ENCODE results near the gene BHLHE41.

Gene BHLHE41

DNA sequence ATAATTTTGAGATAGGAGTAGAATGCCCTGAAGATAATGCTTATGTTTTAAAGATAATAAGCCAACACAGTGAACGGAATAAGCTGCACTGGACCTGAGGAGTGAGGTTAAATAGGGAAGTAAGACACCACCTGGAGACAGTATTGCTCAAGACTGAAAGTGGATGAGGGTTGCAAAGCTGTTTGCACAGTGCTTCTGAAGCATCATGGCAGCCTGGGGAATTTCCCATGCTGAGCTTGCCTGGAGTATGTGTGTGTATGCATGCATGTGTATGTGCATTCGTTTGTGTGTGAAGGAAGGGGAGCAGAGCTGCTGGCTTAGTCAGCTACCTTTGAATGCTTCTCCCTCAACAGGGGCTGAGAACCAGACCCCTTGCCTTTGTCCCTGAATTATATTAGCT is 35.8 kb downstream of the BHLHE41 start:
- no peaks in the 10 kb centered on the region for H3K4me1 ChIP-seq (ENCODE audit: insufficient read depth, low read length, poor library complexity, severe bottlenecking)
- 0 out of 2 replicates have a peak overlapping the region, but pooled peaks have one; percentile 45 for H2AFZ ChIP-seq (ENCODE audit: low read length)
- H3K27me3 ChIP-seq (ENCODE audit: insufficient read depth, low read length, poor library complexity, severe bottlenecking): no peaks in the 10 kb centered on the region
- H3K36me3 ChIP-seq (ENCODE audit: insufficient read depth, low read length): no peaks in the 10 kb centered on the region
- no peak overlapping the region for H3K9ac ChIP-seq (ENCODE audit: low read depth, low read length, poor library complexity, severe bottlenecking)
- H4K20me1 ChIP-seq (ENCODE audit: insufficient read depth, low read length, poor library complexity, severe bottlenecking): no peaks in the 10 kb centered on the region
- no peaks in the 10 kb centered on the region for H3F3A ChIP-seq (ENCODE audit: low read depth)
- TF ChIP-seq EZH2phosphoT487 (IDR thresholded peaks at IDR 0.05; ENCODE audit: borderline replicate concordance): no peak
- TF ChIP-seq, protein P1, sequence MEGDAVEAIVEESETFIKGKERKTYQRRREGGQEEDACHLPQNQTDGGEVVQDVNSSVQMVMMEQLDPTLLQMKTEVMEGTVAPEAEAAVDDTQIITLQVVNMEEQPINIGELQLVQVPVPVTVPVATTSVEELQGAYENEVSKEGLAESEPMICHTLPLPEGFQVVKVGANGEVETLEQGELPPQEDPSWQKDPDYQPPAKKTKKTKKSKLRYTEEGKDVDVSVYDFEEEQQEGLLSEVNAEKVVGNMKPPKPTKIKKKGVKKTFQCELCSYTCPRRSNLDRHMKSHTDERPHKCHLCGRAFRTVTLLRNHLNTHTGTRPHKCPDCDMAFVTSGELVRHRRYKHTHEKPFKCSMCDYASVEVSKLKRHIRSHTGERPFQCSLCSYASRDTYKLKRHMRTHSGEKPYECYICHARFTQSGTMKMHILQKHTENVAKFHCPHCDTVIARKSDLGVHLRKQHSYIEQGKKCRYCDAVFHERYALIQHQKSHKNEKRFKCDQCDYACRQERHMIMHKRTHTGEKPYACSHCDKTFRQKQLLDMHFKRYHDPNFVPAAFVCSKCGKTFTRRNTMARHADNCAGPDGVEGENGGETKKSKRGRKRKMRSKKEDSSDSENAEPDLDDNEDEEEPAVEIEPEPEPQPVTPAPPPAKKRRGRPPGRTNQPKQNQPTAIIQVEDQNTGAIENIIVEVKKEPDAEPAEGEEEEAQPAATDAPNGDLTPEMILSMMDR (conservative IDR thresholded peaks at IDR 0.05; ENCODE audit: low read length): no peak
- no peak overlapping the region for H3K4me3 ChIP-seq (ENCODE audit: low read length, poor library complexity, severe bottlenecking)
- no peak overlapping the region for H3K4me2 ChIP-seq (ENCODE audit: low read depth, low read length, poor library complexity, severe bottlenecking)
- no peaks in the 10 kb centered on the region for H3K79me2 ChIP-seq (ENCODE audit: insufficient read depth, low read length)
- no peaks in the 10 kb centered on the region for H3K9me2 ChIP-seq (replicated peaks; ENCODE audit: low read depth, low read length)
- no peaks in the 10 kb centered on the region for H3K9me3 ChIP-seq (ENCODE audit: insufficient read depth, low read depth, low read length)

GRCh38 chr12:26086936-26087335 is 37.9 kb downstream of the BHLHE41 start:
- H4K20me1 ChIP-seq (ENCODE audit: insufficient read depth, low read length, poor library complexity, severe bottlenecking): no peaks in the 10 kb centered on the region
- H3K4me1 ChIP-seq (ENCODE audit: insufficient read depth, low read length, poor library complexity, severe bottlenecking): no peaks in the 10 kb centered on the region
- no peak overlapping the region for H3K9ac ChIP-seq (ENCODE audit: low read depth, low read length, poor library complexity, severe bottlenecking)
- TF ChIP-seq, protein P1 (conservative IDR thresholded peaks at IDR 0.05; ENCODE audit: low read length): no peak
- TF ChIP-seq EZH2phosphoT487 (IDR thresholded peaks at IDR 0.05; ENCODE audit: borderline replicate concordance): no peak
- no peaks in the 10 kb centered on the region for H3F3A ChIP-seq (ENCODE audit: low read depth)
- no peaks in the 10 kb centered on the region for H3K79me2 ChIP-seq (ENCODE audit: insufficient read depth, low read length)
- H3K9me2 ChIP-seq (replicated peaks; ENCODE audit: low read depth, low read length): no peaks in the 10 kb centered on the region
- H3K36me3 ChIP-seq (ENCODE audit: insufficient read depth, low read length): no peaks in the 10 kb centered on the region
- no peaks in the 10 kb centered on the region; the same call in 1 of the 2 replicates for H3K9me3 ChIP-seq (ENCODE audit: insufficient read depth, low read depth, low read length)
- no peak overlapping the region for H2AFZ ChIP-seq (ENCODE audit: low read length)
- no peak overlapping the region for H3K4me2 ChIP-seq (ENCODE audit: low read depth, low read length, poor library complexity, severe bottlenecking)
- no peak overlapping the region for H3K4me3 ChIP-seq (ENCODE audit: low read length, poor library complexity, severe bottlenecking)
- H3K27me3 ChIP-seq (ENCODE audit: insufficient read depth, low read length, poor library complexity, severe bottlenecking): no peaks in the 10 kb centered on the region

DNA sequence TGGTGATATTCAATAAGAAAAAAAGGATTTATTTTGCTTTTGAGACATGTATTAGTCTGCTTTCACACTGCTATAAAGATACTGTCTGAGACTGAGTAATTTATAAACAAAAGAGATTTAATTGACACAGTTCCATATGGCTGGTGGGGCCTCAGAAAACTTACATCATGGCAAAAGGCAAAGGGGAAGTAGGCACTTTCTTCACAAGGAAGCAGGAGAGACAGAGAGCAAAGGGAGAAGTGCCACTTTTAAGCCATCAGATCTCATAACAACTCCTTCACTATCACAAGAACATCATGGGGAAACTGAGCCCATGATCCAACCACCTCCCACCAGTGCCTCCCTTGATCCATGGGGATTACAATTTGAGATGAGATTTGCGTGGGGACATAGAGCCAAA is 43.9 kb downstream of the BHLHE41 start:
- no peaks in the 10 kb centered on the region for H3K4me1 ChIP-seq (ENCODE audit: insufficient read depth, low read length, poor library complexity, severe bottlenecking)
- H3F3A ChIP-seq (ENCODE audit: low read depth): no peaks in the 10 kb centered on the region
- H3K79me2 ChIP-seq (ENCODE audit: insufficient read depth, low read length): no peaks in the 10 kb centered on the region
- no peaks in the 10 kb centered on the region for H4K20me1 ChIP-seq (ENCODE audit: insufficient read depth, low read length, poor library complexity, severe bottlenecking)
- no peak overlapping the region for H3K4me3 ChIP-seq (ENCODE audit: low read length, poor library complexity, severe bottlenecking)
- no peak overlapping the region for H2AFZ ChIP-seq (ENCODE audit: low read length)
- TF ChIP-seq, protein P1 (conservative IDR thresholded peaks at IDR 0.05; ENCODE audit: low read length): no peak
- TF ChIP-seq EZH2phosphoT487 (IDR thresholded peaks at IDR 0.05; ENCODE audit: borderline replicate concordance): no peak
- H3K9me3 ChIP-seq (ENCODE audit: insufficient read depth, low read depth, low read length): no peaks in the 10 kb centered on the region; the same call in 1 of the 2 replicates
- H3K36me3 ChIP-seq (ENCODE audit: insufficient read depth, low read length): no peaks in the 10 kb centered on the region
- no peak overlapping the region for H3K9ac ChIP-seq (ENCODE audit: low read depth, low read length, poor library complexity, severe bottlenecking)
- H3K4me2 ChIP-seq (ENCODE audit: low read depth, low read length, poor library complexity, severe bottlenecking): no peak overlapping the region
- H3K9me2 ChIP-seq (replicated peaks; ENCODE audit: low read depth, low read length): no peaks in the 10 kb centered on the region
- no peaks in the 10 kb centered on the region for H3K27me3 ChIP-seq (ENCODE audit: insufficient read depth, low read length, poor library complexity, severe bottlenecking)

Measured in Loucy (cell line).